Suprapubic skin (tissue), 4 donors: Measurements from ENCODE around the gene HAPLN2.

Experiments used
- POLR2A ChIP-seq, 2 donors: fragments of 450-650 bp; IDR thresholded peaks; one replicate each; pipeline ENCODE4 v1.6.1; 2017; ENCODE audit warnings: antibody characterized with exemption in 2 of 2, mild to moderate bottlenecking in 2 of 2, moderate library complexity in 2 of 2
- POLR2AphosphoS5 ChIP-seq, 3 donors: sonication (generic); formaldehyde crosslinking; IDR thresholded peaks; one replicate each; pipeline ENCODE4 v1.6.1; 2017; ENCODE audit warnings: antibody characterized with exemption in 3 of 3

DNA sequence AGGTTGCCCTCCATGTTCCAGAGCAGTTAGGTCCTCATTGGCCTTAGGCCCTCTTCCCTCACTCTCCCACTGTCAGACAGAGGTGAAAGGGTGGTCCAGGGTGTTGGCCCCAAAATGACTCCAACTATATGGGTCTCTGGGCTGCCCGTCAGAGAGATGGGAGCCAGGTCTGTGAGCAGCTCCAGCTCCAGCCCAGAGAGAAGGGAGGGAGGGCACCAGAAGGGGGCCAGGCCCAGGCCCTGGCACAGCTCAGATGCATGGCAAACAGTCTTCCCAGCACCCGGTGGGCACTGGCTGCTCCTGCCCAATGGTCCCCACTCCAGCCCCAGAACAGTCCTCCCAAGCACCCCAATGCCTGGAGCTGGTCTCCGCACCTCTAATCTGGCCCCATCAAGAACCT lies 24.9 kb downstream of the HAPLN2 start:
- no peak for TF ChIP-seq POLR2AphosphoS5 (IDR thresholded peaks at IDR 0.05)
- TF ChIP-seq POLR2A (IDR thresholded peaks at IDR 0.05), result no peak
